Measurements from ENCODE around the gene KNSTRN.

KNSTRN gene, protein sequence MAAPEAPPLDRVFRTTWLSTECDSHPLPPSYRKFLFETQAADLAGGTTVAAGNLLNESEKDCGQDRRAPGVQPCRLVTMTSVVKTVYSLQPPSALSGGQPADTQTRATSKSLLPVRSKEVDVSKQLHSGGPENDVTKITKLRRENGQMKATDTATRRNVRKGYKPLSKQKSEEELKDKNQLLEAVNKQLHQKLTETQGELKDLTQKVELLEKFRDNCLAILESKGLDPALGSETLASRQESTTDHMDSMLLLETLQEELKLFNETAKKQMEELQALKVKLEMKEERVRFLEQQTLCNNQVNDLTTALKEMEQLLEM

DNA sequence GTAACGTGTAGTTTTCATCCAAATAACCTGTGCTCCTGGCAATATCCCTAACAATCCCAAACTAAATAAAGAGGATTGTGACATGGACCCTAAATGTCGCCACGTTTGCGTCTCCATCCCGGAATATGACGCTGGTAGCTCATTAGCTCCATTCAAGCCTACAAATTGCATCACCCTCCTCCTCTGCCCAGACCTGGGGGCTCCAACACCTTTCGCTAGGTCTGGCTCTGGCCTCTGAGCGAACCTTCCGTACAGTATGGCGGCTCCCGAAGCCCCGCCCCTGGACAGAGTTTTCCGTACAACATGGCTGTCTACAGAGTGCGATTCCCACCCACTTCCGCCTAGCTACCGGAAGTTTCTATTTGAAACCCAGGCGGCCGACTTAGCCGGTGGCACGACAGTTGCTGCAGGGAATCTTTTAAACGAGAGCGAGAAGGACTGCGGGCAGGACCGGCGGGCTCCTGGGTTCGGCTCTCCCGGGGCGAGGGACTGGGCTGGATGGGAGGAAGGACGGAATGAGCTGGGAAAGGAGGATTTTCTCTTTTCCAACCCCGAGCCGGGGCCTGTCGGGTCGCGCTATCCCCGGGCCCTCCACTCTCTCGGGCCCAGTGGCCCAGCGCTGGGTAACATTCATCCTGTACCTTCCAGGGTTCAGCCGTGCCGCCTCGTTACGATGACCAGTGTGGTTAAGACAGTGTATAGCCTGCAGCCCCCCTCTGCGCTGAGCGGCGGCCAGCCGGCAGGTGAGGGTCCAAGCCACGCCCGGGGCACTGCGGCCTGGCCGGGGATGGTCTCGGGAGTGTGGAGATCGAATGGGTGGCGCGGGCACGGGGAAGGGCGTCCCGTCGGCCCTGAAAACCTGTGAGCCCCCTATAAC is at the start of gene KNSTRN:
TSS of gene KNSTRN (plus strand) at position 142 of the 877 bp plus-strand sequence. CDS start at position 257, 115 bp downstream.
- TF ChIP-seq, protein P1, sequence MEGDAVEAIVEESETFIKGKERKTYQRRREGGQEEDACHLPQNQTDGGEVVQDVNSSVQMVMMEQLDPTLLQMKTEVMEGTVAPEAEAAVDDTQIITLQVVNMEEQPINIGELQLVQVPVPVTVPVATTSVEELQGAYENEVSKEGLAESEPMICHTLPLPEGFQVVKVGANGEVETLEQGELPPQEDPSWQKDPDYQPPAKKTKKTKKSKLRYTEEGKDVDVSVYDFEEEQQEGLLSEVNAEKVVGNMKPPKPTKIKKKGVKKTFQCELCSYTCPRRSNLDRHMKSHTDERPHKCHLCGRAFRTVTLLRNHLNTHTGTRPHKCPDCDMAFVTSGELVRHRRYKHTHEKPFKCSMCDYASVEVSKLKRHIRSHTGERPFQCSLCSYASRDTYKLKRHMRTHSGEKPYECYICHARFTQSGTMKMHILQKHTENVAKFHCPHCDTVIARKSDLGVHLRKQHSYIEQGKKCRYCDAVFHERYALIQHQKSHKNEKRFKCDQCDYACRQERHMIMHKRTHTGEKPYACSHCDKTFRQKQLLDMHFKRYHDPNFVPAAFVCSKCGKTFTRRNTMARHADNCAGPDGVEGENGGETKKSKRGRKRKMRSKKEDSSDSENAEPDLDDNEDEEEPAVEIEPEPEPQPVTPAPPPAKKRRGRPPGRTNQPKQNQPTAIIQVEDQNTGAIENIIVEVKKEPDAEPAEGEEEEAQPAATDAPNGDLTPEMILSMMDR (IDR thresholded peaks at IDR 0.05), result no peak

DNA sequence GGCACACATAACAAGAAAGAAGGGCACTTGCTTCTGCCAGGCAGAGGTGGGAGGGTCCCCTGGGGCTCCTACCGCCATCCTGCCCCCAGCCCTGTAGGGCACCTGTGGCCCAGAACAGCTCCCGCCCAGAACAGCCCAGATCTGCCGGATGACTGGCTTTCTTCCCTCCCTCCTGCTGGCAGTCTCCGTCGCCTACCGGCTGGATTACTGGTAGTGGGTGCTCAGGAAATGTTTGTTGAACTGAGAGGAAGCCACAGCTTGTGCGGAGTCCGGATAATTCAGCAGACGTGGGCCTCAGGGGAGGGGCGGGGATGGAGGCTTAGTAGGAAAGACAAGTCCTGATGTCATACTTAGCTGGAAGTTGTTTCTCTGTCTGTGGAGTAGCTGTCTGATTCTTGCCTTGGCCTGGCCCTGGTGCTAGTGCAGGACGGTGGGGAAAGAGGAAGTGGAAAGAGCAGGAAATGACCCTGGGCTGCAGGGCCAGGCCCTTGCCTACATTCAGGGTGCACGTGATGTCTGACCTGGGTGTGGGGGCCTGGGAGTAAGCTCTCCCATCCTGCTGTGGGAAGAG is 48.5 kb upstream of the KNSTRN start:
- TF ChIP-seq, protein P1 (IDR thresholded peaks at IDR 0.05), result no peak

DNA sequence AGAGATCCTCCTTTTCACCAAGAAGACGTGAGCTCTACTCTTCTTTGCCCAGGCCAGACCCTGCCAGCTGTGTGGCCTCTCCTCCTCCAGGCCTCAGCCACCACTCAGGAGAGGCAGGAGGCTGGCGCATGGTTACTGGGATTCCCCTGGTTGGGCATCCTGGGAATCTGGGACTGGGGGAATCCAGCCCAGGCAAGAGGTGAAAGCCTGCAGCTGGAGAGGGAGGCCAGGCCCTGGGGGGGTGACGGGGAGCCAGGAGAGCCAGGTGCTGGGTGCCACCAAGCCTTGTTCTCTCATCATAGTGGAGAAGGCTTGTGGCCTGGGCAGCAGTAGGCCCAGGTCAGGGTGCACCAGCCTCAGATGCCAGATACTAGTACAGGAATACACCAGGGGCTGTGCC is 48.0 kb upstream of the KNSTRN start:
- TF ChIP-seq, protein P1 (IDR thresholded peaks at IDR 0.05), result no peak

DNA sequence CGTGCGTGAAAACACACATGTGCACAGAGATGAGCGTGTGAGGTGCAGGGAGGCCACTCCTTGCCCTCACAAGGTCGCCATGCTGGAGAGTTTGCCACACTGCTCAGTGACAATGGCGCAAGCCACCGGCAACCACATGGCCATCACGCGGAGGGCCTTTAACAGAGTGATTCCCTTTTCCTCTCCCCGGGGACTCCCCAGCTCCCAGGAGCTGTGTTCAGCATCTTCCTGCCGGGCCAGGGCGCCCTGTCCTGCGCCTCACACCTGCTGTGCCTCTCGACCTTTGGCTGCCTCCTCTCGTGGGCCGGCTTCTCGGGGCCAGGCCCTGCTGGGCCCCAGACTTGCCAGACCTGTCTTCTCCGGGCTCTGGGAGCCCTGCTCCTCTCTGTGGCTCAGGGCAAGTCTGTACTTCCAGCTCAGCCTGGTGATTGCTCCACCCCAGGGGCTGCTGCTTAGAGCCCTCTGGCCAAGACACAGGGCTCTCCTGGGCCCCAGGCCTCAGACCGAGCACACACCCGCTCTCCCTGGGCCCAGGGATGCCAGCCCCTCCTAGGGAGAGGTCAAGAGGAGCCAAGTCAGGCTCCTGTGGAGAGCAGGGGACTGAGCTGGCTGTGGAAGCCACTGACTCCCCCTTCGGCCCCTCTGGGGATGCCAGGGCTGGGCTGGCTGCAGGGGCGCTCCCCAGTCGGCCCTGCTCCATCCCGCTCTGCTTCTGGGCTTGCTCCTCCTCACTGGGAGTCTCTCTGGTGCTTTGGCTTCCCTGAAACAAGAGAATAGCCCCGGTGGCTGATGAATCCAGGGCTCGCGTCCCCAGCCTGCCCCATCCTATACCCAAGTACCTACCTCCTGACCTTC is 47.4 kb upstream of the KNSTRN start:
- TF ChIP-seq, protein P1 (IDR thresholded peaks at IDR 0.05), result no peak

DNA sequence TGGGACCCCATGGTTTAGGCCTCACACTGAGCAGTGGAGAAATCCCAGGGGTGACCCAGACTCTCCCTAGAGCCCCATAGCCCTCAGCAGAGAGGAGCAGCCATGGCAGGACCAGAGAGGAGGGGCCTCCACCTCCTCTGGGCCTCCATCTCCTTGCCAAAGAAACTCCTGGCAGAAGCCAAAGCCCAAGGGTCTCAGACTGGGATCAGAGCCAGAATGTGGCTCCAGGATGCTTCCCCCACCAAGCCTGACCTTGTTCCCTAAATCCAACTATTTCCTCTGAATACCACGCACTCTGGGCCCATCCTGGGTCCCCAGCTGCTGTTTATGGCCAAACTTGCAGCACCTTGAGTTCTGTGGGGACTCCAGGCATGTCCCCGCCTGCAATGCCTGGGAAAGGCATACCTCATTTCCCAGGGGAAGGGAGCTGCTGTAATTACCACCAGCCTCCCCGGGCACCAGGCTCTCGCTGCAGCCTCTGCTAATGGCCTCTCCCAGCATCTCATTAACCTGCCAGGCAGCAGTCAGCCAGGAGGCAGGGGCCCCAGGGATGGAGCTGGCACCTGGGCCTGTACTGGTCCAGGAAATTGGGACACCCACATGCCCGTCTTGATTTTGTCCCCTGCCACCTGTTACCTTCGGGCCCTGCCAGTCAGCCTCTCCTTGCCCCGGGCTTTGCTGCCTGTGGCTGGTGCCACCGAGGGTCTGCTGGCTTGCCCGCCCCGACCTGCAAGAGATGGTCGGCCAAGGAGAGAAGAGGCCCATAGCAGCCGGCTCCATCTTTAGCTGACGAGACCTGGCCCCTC is 46.4 kb upstream of the KNSTRN start:
- TF ChIP-seq, protein P1 (IDR thresholded peaks at IDR 0.05), result no peak

DNA sequence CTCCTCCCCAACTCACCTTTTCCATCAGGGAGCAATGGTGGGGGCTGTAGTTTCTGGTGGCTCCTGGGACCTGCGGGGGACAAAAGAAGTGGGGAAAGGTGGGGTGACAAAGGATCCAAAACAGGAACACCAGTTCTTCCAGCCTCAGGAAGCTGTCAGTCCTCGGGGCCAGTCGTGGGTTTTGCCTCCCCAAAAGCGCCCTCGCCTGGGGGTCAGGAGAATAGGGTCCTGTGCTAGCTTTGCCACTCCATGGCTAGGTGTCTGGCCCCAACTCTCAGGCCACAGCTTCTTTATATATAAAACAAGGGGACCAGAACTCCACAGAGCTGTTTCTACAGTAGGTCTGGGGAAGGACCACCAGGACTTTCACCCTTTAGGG is 45.8 kb upstream of the KNSTRN start:
- TF ChIP-seq, protein P1 (IDR thresholded peaks at IDR 0.05), result no peak

Data from LNCAP (cell line).